ENCODE data around the gene UGT1A6. TPM values are rescaled to one million over a fixed set of nuclear protein-coding genes. Genes with fewer than 3 reads are reported as not detected.
A peak's percentile ranks its signal among the peaks of the same experiment; 100 is the strongest.
"Not testable (repeated sequence)": the region's sequence is repeated elsewhere in the genome, so short reads cannot be mapped to it uniquely, and the experiment has no call there.

Gene UGT1A6
- total RNA-seq, 1 experiment from 2014 or later = 98.0 TPM

- H3K9me3 Mint-ChIP-seq (ENCODE audit: low read depth, unreplicated experiment) = peaks cover 19% of the 10 kb centered on the region
- intact Hi-C loops (cut with micrococcal nuclease; ENCODE audit: unreplicated experiment) = no loop called here
- H3K36me3 Mint-ChIP-seq (ENCODE audit: insufficient read depth, unreplicated experiment) = peaks cover 25% of the 10 kb centered on the region
- CTCF ChIA-PET = no interaction called here
- BruUV-seq (replicated peaks) = no TSS peak
- H3K27me3 Mint-ChIP-seq (ENCODE audit: unreplicated experiment) = no peaks in the 10 kb centered on the region
- peaks cover 32% of the 10 kb centered on the region for H3K4me1 Mint-ChIP-seq (ENCODE audit: low read depth, unreplicated experiment)
- H3K4me3 Mint-ChIP-seq (ENCODE audit: low read depth, unreplicated experiment) = no peak overlapping the region
- TF ChIP-seq CTCF (IDR thresholded peaks at IDR 0.05; ENCODE audit: unreplicated experiment) = no peak
- H3K27ac Mint-ChIP-seq (ENCODE audit: unreplicated experiment) = peak overlapping the region; percentile 13
- DNase-seq = no peak
Observed at GRCh38 chr2:233747283-233747544, 54.5 kb downstream of the UGT1A6 start.

- H3K4me3 Mint-ChIP-seq (ENCODE audit: low read depth, unreplicated experiment); intact Hi-C loops (cut with micrococcal nuclease; ENCODE audit: unreplicated experiment); DNase-seq; H3K27ac Mint-ChIP-seq (ENCODE audit: unreplicated experiment); BruUV-seq (replicated peaks); CTCF ChIA-PET; H3K27me3 Mint-ChIP-seq (ENCODE audit: unreplicated experiment): not testable (repeated sequence)
- Mint-ChIP-seq H3K9me3 (ENCODE audit: low read depth, unreplicated experiment) (peaks cover 19% of the 10 kb centered on the region), H3K4me1 (ENCODE audit: low read depth, unreplicated experiment) (peaks cover 23% of the 10 kb centered on the region), H3K36me3 (ENCODE audit: insufficient read depth, unreplicated experiment) (peaks cover 25% of the 10 kb centered on the region)
Observed at GRCh38 chr2:233750689-233751088, 58.0 kb downstream of the UGT1A6 start.

- H3K4me1 Mint-ChIP-seq (ENCODE audit: low read depth, unreplicated experiment) = peaks cover 19% of the 10 kb centered on the region
- DNase-seq; H3K27me3 Mint-ChIP-seq (ENCODE audit: unreplicated experiment); CTCF ChIA-PET; H3K27ac Mint-ChIP-seq (ENCODE audit: unreplicated experiment); BruUV-seq (replicated peaks); intact Hi-C loops (cut with micrococcal nuclease; ENCODE audit: unreplicated experiment); H3K4me3 Mint-ChIP-seq (ENCODE audit: low read depth, unreplicated experiment): not testable (repeated sequence)
- H3K9me3 Mint-ChIP-seq (ENCODE audit: low read depth, unreplicated experiment) = peaks cover 19% of the 10 kb centered on the region
- peaks cover 24% of the 10 kb centered on the region for H3K36me3 Mint-ChIP-seq (ENCODE audit: insufficient read depth, unreplicated experiment)
Observed at GRCh38 chr2:233751212-233752009, 58.7 kb downstream of the UGT1A6 start.

GRCh38 chr2:233754872-233755611 is 62.4 kb downstream of the UGT1A6 start:
- H3K4me3 Mint-ChIP-seq (ENCODE audit: low read depth, unreplicated experiment) = no peak overlapping the region
- CTCF ChIA-PET = no interaction called here
- H3K36me3 Mint-ChIP-seq (ENCODE audit: insufficient read depth, unreplicated experiment) = peaks cover 22% of the 10 kb centered on the region
- no peaks in the 10 kb centered on the region for H3K27me3 Mint-ChIP-seq (ENCODE audit: unreplicated experiment)
- no TSS peak for BruUV-seq (replicated peaks)
- peaks cover 4% of the 10 kb centered on the region for H3K9me3 Mint-ChIP-seq (ENCODE audit: low read depth, unreplicated experiment)
- no peak for TF ChIP-seq CTCF (IDR thresholded peaks at IDR 0.05; ENCODE audit: unreplicated experiment)
- intact Hi-C loops (cut with micrococcal nuclease; ENCODE audit: unreplicated experiment) = no loop called here
- no peak overlapping the region for H3K27ac Mint-ChIP-seq (ENCODE audit: unreplicated experiment)
- no peak for DNase-seq
- peaks cover 44% of the 10 kb centered on the region for H3K4me1 Mint-ChIP-seq (ENCODE audit: low read depth, unreplicated experiment)

GRCh38 chr2:233756429-233757081 is 63.9 kb downstream of the UGT1A6 start:
- intact Hi-C loops (cut with micrococcal nuclease; ENCODE audit: unreplicated experiment) = no loop called here
- Mint-ChIP-seq H3K9me3 (ENCODE audit: low read depth, unreplicated experiment) (peaks cover 2% of the 10 kb centered on the region), H3K4me3 (ENCODE audit: low read depth, unreplicated experiment) (peak overlapping the region; percentile 1), H3K27me3 (ENCODE audit: unreplicated experiment) (no peaks in the 10 kb centered on the region), H3K27ac (ENCODE audit: unreplicated experiment) (peak overlapping the region; percentile 8), H3K4me1 (ENCODE audit: low read depth, unreplicated experiment) (peaks cover 52% of the 10 kb centered on the region), H3K36me3 (ENCODE audit: insufficient read depth, unreplicated experiment) (peaks cover 30% of the 10 kb centered on the region)
- DNase-seq = peak; percentile 32
- no peak for TF ChIP-seq CTCF (IDR thresholded peaks at IDR 0.05; ENCODE audit: unreplicated experiment)
- CTCF ChIA-PET = no interaction called here
- BruUV-seq (replicated peaks) = no TSS peak

Measured in Calu3 (cell line).